Anterior cingulate cortex (tissue), 58 donors: Measurements from ENCODE around the gene UBA3.

Experiments
- DNase-seq, 58 donors: peaks; one replicate each; lab custom pipeline; 2025; lab: John Stamatoyannopoulos, UW

Gene UBA3

GRCh38 chr3:69079269-69080159 lies 651 bp downstream of the UBA3 start:
- DNase-seq: peak in 6 of 58 donors; percentile 17 to 56 (median 42)

GRCh38 chr3:69072928-69073327 lies 7.2 kb downstream of the UBA3 start:
- no peak for DNase-seq

DNA sequence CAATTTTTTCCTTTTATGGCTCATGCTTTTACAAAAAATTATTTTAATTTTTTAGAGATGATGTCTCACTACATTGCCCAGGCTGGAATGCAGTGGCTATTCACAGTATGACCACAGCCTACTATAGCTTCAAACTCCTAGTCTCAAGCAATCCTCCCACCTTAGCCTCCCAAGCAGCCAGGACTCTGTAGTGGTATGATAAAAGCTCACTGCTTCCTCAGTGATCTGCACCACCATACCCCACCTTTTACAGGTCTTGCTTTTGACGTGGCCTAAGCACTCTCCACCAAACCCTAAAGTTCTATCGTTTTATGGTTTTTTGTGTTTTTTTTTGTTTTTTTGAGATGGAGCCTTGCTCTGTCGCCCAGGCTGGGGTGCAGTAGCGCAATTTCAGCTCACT lies 14.0 kb downstream of the UBA3 start:
- no peak for DNase-seq

GRCh38 chr3:69065318-69065964 lies 14.7 kb downstream of the UBA3 start:
- DNase-seq: no peak

DNA sequence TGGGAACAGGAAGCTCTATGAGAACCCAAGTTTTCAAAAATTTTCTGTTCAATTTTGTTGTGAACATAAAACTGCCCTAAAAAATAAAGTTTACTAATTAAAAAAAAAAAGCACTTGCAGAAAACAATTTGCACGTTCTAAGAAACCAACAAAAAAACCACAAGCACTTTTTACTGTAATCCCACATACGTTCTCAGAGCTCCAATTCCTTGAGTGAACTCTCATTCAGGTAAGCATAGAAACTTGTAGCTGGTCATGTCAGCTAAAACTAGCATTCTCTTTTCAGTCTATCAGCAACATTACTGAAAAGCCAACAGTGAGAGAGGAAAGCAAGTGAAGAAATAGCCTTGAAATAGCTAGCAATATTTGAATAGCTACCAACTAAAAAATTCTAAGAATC lies 16.5 kb downstream of the UBA3 start:
- no peak for DNase-seq

- no peak for DNase-seq
These were observed 20.5 kb downstream of the UBA3 start for GRCh38 chr3:69059688-69060087.

DNA sequence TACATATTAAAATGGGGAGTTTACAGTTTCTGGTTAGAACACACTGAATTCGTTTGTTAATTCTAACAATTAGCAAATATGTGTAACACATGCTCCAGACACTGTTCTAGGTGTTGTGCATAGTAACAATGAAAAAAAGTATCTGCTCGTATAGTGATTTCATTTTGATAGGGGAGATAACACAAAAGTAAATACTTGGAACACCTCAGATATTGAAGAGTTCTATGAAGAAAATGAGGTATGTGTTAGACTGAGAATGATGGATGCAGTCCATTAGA lies 21.3 kb downstream of the UBA3 start:
- DNase-seq: no peak

DNA sequence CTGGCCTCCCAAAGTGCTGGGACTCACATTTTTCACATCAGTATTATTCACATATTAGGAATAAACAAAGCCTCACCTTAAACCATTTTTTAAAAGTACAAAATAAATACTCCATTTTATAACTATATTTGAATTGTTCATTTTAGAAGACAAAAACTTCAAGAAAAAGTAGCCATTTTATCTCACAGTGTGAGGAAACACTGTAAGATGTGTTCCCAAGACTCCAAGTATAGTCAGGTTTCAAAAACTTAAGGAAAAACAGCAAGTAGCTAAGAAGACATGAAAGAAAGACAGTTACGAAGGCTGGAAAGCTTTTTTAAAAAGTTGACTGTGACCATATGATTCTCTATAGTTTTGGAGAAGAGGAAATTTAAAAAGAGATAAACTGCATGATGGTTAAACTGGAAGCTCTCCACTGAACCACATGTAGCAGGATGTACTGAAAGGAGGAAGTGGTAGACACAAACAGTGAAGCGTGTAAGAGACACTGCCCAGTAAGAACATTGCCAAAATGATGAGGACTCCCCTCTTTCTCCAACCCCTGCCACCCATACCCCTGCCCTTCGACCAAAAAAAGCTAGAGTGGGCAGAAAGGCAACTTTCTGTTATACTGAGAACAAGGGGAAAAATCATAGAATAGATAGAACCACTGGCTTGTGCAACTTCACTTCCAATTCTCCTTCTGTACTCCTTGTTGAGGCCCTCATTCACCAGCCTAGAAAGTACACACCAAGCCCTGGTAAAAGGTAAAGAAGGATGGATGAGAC lies 21.8 kb downstream of the UBA3 start:
- DNase-seq: no peak

DNA sequence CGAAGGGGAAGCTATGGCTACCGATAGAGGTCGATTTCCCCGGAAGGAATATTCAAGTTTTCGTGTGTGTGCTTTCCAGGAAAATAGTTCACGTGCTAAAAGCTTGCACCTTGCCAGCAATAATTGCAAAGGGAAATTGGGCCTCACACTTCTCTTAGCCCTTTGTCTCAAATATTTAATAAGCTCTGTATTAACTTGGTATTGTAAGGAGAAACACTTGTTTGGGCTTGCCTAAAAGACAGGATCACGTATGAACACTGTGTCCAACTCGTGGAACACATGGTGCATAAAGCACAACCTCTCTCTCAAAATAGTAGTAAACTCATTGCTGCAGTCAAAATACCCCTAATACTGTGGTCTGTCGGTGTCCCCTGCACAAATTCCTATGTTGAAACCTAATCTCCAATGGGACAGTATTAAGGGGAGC lies 27.7 kb downstream of the UBA3 start:
- no peak for DNase-seq

GRCh38 chr3:69051756-69052471 lies 28.3 kb downstream of the UBA3 start, which contains the start of gene TMF1:
TMF1 (minus strand) TSS chr3:69052333; CDS start chr3:69052086, 247 bp downstream.
- no peak for DNase-seq

GRCh38 chr3:69048990-69049389 lies 31.2 kb downstream of the UBA3 start:
- DNase-seq: no peak

DNA sequence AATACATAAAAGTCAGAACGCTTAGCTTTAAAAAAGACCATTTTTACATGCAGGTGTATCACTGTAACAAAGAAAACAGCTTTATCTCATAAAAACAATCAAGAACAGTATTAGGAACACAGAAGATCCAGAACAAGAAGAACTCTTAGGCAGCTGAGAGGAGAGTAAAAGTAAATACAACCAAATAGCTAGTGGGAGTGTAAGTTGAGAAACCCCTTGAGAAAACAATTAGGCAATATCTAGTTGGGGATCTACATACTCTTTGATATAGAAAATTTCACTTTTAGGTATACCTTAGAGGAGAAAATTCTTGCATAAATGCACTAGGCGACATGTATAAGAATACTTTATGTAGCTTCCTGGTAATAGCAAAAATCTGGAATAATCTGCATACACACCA lies 35.6 kb downstream of the UBA3 start:
- DNase-seq: no peak

GRCh38 chr3:69033470-69033869 lies 46.7 kb downstream of the UBA3 start:
- DNase-seq: no peak

DNA sequence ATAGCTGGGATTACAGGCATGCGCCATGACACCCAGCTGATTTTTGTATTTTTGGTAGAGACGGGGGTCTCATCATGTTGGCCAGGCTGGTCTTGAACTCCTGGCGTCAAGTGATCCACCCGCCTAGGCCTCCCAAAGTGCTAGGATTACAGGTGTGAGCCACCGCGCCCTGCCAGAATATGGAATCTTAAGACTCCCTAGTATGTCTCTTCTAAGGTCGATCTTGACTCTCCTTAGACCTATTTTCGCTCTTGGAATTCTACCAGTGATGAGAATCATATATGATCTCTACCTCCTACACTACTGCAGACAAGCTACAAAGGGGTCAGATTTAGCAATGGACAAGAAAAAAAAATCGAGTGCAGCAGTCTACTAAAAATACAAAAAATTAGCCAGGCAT lies 47.4 kb downstream of the UBA3 start:
- DNase-seq: no peak

DNA sequence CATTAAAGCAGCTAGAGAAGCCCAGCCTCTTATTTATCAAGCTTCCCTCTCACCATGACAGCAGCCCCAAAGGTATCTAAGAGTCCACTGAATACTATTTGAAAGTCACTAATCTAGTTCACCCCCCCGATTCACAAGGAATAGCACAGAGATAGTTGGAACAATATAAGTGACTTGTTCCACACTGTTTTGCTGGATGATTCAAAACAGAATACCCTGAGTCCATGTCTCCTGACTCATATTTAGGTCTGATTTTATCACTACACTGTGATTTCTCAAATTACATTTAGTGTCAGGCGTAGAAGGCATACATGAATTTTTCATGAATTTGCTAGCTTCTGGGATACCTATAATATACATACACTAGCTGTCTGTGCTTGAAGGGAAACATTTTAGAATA lies 48.0 kb downstream of the UBA3 start:
- DNase-seq: no peak

DNA sequence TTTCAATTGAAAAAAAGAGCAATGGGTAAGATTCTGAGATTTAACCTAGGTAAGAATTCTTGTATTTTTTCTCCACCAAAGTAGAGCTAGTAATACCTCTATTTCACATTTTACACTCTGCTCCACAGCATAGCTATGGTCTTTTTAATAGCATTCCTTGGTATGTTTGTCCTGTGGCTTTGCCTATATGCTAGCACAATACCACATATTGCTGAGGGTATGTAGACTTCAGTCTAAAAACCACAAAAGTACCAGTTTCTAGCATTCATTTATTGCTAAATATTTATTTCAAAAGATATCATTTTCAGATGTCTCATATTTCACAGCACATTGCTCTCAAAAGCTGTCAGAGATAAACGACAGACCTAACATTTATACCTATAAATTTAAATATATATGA lies 48.5 kb downstream of the UBA3 start:
- no peak for DNase-seq

DNA sequence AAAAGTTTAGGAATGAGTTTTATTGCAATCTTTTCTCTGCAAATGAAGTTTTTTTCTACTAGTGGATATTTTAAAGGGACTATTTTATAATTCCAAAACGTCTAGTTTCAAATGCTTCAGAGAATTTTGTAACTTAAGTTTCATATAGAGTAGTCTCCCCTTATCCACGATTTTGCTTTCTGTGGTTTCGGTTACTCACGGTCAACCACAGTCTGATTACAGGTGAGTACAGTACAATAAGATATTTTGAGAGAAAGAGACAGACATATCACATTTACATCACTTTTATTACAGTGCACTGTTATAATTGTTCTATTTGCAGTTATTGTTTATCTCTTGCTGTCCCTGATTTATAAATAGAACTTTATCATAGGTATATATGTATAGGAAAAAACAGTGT lies 59.3 kb downstream of the UBA3 start:
- DNase-seq: no peak

GRCh38 chr3:69020424-69020823 lies 59.7 kb downstream of the UBA3 start:
- no peak for DNase-seq

DNA sequence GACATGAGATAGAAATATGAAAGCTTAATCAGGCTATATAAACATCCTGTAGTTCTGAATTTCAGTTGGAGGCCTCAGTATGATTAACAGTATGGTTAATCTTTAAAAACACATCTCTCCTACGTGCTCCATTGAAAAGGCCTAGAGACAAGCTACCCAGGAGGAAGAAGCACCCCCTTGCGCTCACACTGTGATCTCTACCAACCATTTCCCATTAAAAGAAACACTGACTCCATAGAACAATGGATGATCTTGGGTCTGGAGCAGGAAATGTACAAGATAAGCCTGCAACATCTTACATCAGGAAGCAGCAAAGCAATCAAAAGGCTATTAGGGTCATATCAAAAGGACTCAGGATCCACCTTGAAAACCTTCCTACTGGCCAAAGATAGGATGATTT lies 63.3 kb downstream of the UBA3 start:
- DNase-seq: no peak

DNA sequence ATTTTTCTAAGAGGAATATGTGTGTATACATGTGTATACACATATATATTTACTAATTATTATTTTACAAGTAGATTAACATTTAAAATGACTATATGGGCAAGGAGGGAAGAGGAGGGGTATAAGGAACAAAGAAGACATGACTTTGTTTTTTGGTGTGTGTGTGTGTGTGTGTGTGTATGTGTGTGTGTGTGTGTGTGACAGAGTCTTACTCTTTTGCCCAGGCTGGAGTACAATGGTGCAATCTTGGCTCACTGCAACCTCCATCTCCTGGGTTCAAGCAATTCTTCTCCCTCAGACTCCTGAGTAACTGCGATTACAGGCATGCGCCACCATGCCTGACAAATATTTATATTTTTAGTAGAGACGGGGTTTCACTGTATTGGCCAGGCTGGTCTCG lies 64.1 kb downstream of the UBA3 start:
- DNase-seq: no peak
